Measurements from ENCODE around the gene CNNM1. TPM values are rescaled to one million over a fixed set of nuclear protein-coding genes. Genes with fewer than 3 reads are reported as not detected.

Gene CNNM1
- total and polyA plus RNA-seq, 12 donors = 0.07 to 2.0 (median 1.2) TPM; not detected in 1

- TF ChIP-seq CTCF (IDR thresholded peaks at IDR 0.05) = no peak
- no peak for DNase-seq
- WGBS, 4 donors = 74 to 85% (median 80%) methylated on average over 3 to 4 of the region's 4 CpGs
- Histone ChIP-seq H3K27me3 (no peaks in the 10 kb centered on the region), H3K36me3 (replicated peaks in 1 of 2) (no peaks in the 10 kb centered on the region), H3K4me1 (replicated peaks in 1 of 2) (no peaks in the 10 kb centered on the region), H3K4me3 (no peak overlapping the region), H3K9me3 (replicated peaks in 1 of 3) (no peaks in the 10 kb centered on the region), H3K27ac (no peak overlapping the region)
- intact Hi-C loops (cut with DNase I) = no loop called here
Observed at GRCh38 chr10:99387071-99387470, 57.9 kb downstream of the CNNM1 start.

DNA sequence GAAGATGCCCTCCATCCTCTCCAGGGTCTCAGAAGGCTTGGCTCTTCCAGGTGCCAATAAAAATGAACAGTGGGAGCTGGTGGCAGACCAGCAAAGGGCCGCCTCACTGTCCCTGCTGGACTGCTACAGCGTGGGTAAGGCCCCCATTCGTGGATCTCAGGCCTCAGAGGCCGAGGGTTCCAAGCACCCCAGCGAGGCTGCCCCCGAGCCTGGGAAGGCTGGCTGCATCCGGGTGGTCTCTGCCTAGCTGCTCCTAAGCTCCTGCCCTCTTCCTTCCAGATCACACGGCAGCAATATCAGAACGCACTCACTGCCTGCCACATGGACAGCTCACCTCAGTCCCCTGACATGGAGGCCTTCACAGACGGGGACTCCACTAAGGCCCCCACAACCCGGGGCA lies 58.4 kb downstream of the CNNM1 start:
- Histone ChIP-seq H3K36me3 (replicated peaks in 1 of 2) (no peaks in the 10 kb centered on the region), H3K27me3 (no peaks in the 10 kb centered on the region), H3K4me1 (replicated peaks in 1 of 2) (no peaks in the 10 kb centered on the region), H3K27ac (no peak overlapping the region), H3K9me3 (replicated peaks in 1 of 3) (no peaks in the 10 kb centered on the region), H3K4me3 (no peak overlapping the region)
- no peak for DNase-seq
- TF ChIP-seq POLR2A (IDR thresholded peaks at IDR 0.05) (no peak), CTCF (IDR thresholded peaks at IDR 0.05) (no peak)
- 76 to 89% (median 84%) methylated on average over 3 to 11 of the region's 11 CpGs for WGBS, 4 donors
- intact Hi-C loops (cut with DNase I) = no loop called here

DNA sequence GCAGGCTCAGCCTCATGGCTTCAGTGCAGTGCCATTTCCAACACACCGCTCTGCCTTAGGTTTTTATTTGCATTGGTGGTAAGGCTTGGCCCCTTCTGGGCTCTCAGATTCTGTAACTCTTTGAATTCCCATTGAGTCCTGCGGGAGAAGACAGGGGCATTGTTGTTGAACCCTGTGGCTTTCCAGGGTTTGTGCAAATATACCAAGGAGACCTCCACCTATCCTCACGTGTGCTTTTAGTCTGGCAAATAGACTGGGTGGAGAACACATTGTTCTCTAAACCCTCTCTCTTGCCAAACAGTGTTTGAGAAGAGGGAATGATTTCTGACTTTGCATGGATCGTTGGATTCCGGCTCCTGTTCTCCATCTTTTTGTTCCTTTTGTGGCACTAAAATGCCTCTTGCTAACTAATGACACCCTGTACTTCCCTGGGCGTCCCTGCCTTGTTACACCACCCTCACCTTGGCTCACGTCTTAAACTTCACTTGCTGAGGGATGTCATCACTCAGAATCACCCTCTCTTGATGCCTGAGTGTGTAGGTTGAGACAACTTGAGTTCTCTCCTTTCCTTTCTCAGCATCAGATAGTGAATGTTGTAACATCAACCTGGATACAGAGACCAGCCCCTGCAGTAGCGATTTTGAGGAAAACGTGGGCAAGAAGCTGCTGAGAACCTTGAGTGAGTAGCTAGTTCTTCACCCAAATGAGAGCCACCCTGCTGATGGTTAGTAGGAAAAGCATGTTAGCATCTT lies 60.7 kb downstream of the CNNM1 start:
- Histone ChIP-seq H3K27ac (no peak overlapping the region), H3K9me3 (replicated peaks in 1 of 3) (no peaks in the 10 kb centered on the region), H3K4me3 (no peak overlapping the region), H3K4me1 (replicated peaks in 1 of 2) (no peaks in the 10 kb centered on the region), H3K36me3 (replicated peaks in 1 of 2) (no peaks in the 10 kb centered on the region), H3K27me3 (no peaks in the 10 kb centered on the region)
- no peak for DNase-seq
- intact Hi-C loops (cut with DNase I) = loop anchor here (5.0 to 10.0 kb wide), 2 partner anchors 222 to 225 kb away; no protein-coding TSS in a partner anchor
- 78 to 83% (median 80%) methylated on average over 9 of the region's 9 CpGs for WGBS, 4 donors
- TF ChIP-seq CTCF (IDR thresholded peaks at IDR 0.05) (no peak), POLR2A (IDR thresholded peaks at IDR 0.05) (no peak)

GRCh38 chr10:99391346-99391745 lies 62.2 kb downstream of the CNNM1 start:
- Histone ChIP-seq H3K27ac (no peak overlapping the region), H3K27me3 (no peaks in the 10 kb centered on the region), H3K9me3 (replicated peaks in 1 of 3) (no peaks in the 10 kb centered on the region), H3K36me3 (replicated peaks in 1 of 2) (peaks cover 0 to 3% of the 10 kb centered on the region in 2 donors), H3K4me1 (replicated peaks in 1 of 2) (no peaks in the 10 kb centered on the region), H3K4me3 (no peak overlapping the region)
- no peak for DNase-seq
- 81 to 93% (median 84%) methylated on average over 2 of the region's 2 CpGs for WGBS, 4 donors
- TF ChIP-seq POLR2A (IDR thresholded peaks at IDR 0.05) (no peak), CTCF (IDR thresholded peaks at IDR 0.05) (no peak)
- intact Hi-C loops (cut with DNase I) = loop anchor here (5.0 to 10.0 kb wide), 2 partner anchors 221 to 223 kb away; no protein-coding TSS in a partner anchor
